HUES6 (cell line): ENCODE results near the gene BCL11B.

ENCODE experiments used
- H3K27ac ChIP-seq: 2 replicates; pipeline ENCODE4 v1.7.0; 2013; ENCODE audit warnings: low read depth, mild to moderate bottlenecking, low read length, inconsistent platforms
- H3K27me3 ChIP-seq: 2 replicates; pipeline ENCODE4 v1.6.1; 2013; ENCODE audit warnings: low read length; ENCODE audit not compliant: control insufficient read depth, insufficient read depth
- H3K36me3 ChIP-seq: 2 replicates; pipeline ENCODE4 v1.6.1; 2013; ENCODE audit warnings: low read length; ENCODE audit not compliant: control insufficient read depth, insufficient read depth
- H3K4me1 ChIP-seq: 2 replicates; pipeline ENCODE4 v1.6.1; 2013; ENCODE audit warnings: low read length; ENCODE audit not compliant: control insufficient read depth, insufficient read depth
- H3K4me3 ChIP-seq: 2 replicates; pipeline ENCODE4 v1.5.1; 2013; ENCODE audit warnings: low read depth, low read length
- H3K9ac ChIP-seq: one replicate; pipeline ENCODE4 v1.6.1; 2013; ENCODE audit warnings: mild to moderate bottlenecking, low read length
- H3K9me3 ChIP-seq: 2 replicates; pipeline ENCODE4 v1.6.1; 2013; ENCODE audit warnings: low read depth, low read length; ENCODE audit not compliant: control insufficient read depth, insufficient read depth

BCL11B gene

DNA sequence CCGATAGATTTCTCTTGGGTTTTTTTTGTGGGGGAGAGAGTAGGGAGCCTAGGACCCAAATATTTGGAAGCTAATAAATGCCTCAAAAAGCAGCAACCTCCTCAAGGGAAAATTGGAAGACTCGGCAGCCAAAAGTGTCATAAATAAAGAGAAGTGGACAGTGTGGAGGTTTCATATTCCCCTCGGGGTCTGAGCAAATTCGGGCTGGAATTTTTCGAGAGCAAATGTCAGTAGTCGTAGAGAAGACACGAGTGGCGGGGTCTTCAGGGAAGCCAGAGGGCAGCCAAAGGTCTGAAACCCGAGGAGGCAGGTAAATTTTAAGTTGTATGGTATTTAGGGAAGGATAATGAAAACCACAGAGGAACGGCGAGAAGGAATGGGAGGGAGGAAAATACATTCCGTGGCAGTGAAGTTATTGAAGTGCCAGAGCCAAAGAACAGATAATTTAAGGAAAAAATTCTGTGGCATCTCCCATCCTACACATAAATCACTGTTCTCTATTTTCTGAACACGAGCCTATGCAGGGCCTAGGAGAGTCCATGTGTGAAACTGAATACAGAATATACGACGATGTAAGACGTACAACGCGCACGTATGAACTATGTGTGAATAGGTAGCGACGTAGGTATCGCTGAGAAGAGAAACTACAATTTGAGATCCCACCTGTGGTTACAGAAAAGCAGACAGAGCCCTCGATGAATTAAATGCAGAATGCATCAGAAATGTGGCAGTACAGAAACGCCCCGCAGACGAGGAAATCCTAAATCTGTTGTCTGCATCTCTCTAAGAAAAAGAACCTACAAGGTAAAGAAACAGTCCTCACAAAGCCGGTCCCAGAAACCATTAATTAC is 12.9 kb downstream of the BCL11B start:
- H3K4me3 ChIP-seq, result no peak overlapping the region
- H3K4me1 ChIP-seq, result peaks cover 68% of the 10 kb centered on the region
- H3K36me3 ChIP-seq, result no peaks in the 10 kb centered on the region
- H3K27ac ChIP-seq, result no peak overlapping the region
- no peak overlapping the region for H3K9ac ChIP-seq
- H3K9me3 ChIP-seq, result no peaks in the 10 kb centered on the region
- H3K27me3 ChIP-seq, result no peaks in the 10 kb centered on the region

DNA sequence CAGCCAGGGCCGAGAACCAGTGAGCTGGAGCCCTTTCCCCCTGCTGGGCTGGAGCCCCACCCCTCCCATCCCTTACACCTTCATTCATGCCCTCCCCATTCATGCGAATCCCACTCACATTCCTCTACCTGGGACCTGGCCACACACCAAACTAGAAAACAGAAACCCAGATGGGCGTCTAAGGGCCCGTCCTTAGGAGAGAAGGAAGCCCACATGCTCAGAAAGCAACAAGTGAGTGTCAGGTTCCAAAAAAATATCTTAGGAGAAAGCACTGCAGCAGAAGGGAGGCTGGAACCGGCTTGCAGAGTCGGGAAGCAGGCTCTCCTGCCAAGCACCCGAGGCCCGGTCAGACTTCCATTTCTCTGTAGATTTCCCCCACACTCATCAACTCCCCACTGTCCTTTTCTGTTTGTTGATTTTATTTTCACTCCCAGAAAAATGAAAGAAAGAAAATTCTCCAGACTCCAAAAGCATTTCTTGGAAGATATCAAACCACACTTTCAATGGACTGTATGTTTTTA is 13.6 kb downstream of the BCL11B start:
- Histone ChIP-seq H3K9ac (no peak overlapping the region), H3K9me3 (no peaks in the 10 kb centered on the region), H3K27me3 (no peaks in the 10 kb centered on the region), H3K36me3 (no peaks in the 10 kb centered on the region), H3K4me1 (peaks cover 67% of the 10 kb centered on the region), H3K4me3 (no peak overlapping the region), H3K27ac (no peak overlapping the region)

DNA sequence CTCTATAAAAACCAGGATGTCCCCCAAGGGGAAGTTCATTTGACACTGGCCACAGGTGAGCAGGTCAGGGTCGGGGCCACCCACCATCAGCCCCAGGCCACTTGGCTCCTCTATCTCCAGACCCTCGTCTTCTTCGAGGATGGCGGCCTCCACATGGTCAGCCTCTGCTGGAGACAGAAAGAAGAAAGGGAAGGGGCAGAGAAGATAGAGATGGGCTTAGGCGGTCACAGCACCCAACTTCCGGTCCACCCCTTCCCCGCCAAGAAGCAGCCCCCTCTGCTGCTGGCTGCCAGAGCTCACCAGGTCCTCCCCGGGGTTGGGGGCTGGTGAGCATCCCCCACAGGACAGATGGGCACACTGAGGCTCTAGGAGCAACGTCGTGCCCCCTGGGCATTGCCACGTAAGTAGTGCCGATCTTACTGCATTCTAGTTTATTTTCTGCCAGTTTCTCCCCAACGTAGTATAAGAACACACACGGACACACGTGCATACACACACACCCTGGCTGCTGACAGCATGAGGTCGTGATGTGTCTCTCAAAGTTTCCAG is 14.2 kb downstream of the BCL11B start:
- H3K27ac ChIP-seq, result no peak overlapping the region
- H3K9me3 ChIP-seq, result no peaks in the 10 kb centered on the region
- H3K9ac ChIP-seq, result no peak overlapping the region
- no peaks in the 10 kb centered on the region for H3K27me3 ChIP-seq
- no peak overlapping the region for H3K4me3 ChIP-seq
- H3K36me3 ChIP-seq, result no peaks in the 10 kb centered on the region
- H3K4me1 ChIP-seq, result peaks cover 67% of the 10 kb centered on the region

DNA sequence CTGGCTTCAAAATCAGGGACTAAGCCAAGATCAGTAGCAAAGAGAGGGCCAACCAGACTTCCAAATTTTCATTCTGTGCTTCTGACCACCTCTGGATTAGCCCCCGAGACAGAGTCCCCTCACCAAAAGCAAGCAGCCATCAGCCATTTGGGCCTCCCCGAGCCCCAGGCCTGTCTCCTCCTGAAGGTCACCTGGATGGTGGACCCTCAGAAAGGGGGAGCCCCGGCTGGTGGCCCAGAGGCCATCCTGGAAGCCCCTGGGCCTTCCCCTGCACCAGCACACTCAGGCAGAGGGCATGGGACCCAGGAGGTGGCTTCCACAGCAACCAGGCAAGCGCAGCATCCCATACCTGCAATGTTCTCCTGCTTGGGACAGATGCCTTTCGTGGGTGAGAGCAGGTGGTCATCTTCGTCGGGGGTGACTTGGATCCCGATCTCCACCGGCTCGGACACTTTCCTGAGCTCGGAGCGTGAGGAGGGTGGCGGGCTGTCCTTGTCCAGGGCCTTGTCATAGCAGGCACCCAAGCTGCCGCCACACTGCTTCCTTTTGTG is 14.8 kb downstream of the BCL11B start:
- Histone ChIP-seq H3K9ac (no peak overlapping the region), H3K36me3 (no peaks in the 10 kb centered on the region), H3K27ac (no peak overlapping the region), H3K4me3 (no peak overlapping the region), H3K4me1 (peaks cover 65% of the 10 kb centered on the region), H3K9me3 (no peaks in the 10 kb centered on the region), H3K27me3 (no peaks in the 10 kb centered on the region)

DNA sequence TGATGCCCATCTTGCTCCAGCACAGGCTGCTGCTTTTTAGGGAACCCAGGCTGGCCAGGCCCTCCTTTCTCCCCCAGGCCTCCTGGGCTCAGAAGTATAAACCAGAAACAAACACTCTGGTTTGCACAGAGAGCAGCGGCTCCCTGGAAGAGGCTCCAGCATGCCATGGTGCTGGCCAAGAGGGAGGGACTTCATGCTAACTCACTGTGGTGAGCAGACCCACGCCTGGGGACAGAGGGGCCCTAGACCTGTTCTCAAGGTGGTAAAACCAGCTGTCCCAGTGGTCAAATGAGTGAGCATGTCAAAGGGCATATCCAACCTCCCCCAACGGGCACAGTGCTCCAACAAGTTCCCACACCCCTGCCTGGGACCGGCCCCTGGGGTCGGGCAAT is 15.5 kb downstream of the BCL11B start:
- no peak overlapping the region for H3K27ac ChIP-seq
- H3K36me3 ChIP-seq, result no peaks in the 10 kb centered on the region
- H3K9ac ChIP-seq, result no peak overlapping the region
- H3K27me3 ChIP-seq, result no peaks in the 10 kb centered on the region
- H3K9me3 ChIP-seq, result no peaks in the 10 kb centered on the region
- no peak overlapping the region for H3K4me3 ChIP-seq
- H3K4me1 ChIP-seq, result peaks cover 58% of the 10 kb centered on the region

DNA sequence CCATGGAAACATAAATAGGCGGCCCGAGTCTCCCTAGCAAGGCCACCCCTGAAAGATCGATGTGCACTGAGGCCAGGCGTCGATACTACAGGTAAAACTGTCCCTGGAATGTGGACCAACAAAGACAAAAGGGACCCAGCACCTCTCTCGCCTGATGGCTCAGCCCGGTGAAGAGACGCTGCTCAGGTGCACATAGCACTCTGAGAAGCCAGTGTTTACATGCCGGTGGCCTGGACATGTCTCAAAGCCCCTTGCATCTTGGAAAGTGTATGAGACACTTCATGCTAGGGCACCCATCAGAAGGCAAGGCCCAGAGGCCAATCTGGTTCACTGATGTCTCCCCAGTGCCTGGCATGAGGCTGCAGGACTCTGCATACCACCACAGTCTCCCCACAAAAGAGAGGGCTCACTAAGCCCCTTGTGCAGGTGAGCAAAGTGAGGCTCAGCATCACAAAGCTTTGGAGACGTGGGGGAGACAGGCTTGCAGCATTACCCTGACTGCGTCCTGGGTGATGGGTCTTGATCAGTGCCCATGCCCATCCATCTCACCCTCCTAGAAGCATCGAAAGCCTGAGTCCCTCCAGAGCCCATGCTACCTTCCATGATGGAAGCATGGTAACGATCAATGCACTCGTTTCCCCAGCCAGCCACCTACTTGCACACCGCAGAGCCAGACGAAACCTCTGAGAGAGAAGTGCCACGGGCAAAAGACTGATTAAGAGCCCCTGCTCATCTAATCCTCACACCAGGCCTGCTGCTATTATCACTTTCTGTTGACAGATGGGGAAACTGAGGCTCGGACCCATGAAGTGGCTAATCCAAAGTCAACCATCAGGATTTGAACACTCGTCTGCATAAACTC is 16.1 kb downstream of the BCL11B start:
- H3K9ac ChIP-seq, result no peak overlapping the region
- H3K36me3 ChIP-seq, result no peaks in the 10 kb centered on the region
- H3K27me3 ChIP-seq, result no peaks in the 10 kb centered on the region
- no peak overlapping the region for H3K27ac ChIP-seq
- no peak overlapping the region for H3K4me3 ChIP-seq
- no peaks in the 10 kb centered on the region for H3K9me3 ChIP-seq
- peaks cover 52% of the 10 kb centered on the region for H3K4me1 ChIP-seq

DNA sequence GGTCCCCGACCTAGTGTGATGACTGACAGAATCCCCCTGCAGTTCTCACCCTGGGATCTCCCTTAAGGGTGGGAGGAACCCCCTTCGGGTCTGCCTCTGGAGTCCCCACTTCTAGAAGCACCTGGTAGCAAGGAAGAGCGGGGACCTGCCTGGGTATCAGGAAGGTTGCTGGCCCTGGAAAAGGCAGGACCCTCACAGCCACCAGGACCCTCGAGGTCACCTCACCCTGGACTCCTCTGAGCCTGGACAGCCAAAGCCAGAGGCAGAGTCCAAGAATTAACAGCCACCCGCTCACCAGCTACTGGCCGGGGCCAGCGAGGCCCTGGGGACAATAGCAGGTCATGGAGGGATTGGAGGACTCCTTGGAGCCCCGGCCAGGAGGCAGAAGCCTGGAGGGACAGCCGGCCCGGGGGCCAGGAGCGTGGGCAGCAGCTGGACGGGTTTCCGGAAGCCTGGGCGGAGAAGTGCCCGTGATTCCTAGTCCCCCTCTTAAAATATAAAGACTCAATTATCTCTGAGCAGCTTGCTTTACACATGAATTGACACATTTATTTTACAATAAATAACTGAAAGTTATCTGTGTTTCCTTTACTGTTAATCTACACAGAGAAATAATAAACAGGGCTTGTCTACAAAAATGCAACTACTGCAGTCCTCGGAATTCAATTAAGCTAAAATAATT is 17.5 kb downstream of the BCL11B start:
- no peaks in the 10 kb centered on the region for H3K9me3 ChIP-seq
- no peaks in the 10 kb centered on the region for H3K27me3 ChIP-seq
- no peak overlapping the region for H3K9ac ChIP-seq
- no peaks in the 10 kb centered on the region for H3K36me3 ChIP-seq
- H3K4me1 ChIP-seq, result peaks cover 39% of the 10 kb centered on the region
- no peak overlapping the region for H3K27ac ChIP-seq
- no peak overlapping the region for H3K4me3 ChIP-seq

DNA sequence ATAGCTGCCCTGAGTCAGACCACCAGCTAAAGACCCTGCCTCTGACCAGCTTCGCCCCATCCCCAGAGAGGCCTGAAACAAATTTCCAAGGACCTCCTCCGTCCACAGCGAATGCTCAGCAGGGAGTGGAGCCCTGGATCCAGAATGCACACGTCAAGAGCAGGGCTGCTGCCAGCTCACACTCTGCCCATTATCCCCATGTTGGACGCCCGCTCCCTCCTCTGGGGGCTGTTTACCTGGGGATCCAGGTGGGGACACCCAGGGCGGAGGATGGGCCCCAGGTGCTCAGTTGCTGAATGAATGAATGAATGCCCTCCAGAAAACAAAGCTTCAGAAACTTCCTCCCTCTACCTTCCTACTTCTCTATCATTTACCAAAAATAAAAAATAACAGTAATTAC is 18.1 kb downstream of the BCL11B start:
- Histone ChIP-seq H3K9me3 (no peaks in the 10 kb centered on the region), H3K27me3 (no peaks in the 10 kb centered on the region), H3K36me3 (no peaks in the 10 kb centered on the region)

DNA sequence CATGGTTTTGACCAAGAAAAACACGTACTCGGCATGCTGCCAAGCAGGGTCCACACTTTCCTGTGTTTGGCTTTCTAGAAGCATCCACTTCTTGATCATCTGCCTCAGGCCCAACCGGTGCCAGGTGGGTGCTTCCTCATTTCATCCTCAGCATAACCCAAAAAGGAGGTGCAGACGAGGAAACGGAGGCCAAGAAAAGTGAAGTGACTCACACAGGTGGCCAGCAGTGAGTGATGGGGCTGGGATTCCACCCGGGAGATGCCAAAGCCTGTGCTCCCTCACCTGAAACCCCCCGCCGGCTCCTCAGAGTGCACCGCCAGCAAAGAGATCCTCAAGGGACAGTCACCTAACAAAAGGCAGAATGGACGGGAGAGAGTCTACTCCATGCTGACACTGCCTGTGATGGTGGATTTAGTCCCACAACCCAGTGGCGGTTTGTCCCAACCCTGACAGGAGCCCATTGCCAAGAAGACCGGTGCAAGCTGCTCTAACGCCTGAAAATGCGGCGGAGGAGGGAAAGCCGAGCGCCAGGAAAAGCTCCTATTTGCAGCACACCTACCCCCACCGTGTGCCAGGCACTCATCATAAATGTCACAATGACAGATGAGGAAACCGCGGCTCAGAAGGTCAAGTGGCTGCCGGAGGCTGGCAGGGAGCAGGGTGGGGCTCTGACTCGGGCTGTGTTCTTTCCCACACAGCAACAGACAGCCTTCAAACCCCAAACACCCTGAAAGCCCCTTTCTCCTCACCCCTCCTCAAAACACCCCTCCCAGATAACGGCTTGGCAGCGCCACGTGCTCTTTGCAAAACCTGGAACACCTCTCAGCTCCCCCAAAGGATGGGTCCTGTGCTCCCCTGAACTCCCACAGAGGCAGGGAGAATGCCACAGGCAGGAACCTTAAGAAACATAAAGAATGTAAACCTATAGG is 18.8 kb downstream of the BCL11B start:
- Histone ChIP-seq H3K36me3 (no peaks in the 10 kb centered on the region), H3K27me3 (peaks cover 2% of the 10 kb centered on the region; the same call in 1 of the 2 replicates), H3K4me3 (no peak overlapping the region), H3K9me3 (no peaks in the 10 kb centered on the region), H3K4me1 (peaks cover 34% of the 10 kb centered on the region), H3K9ac (no peak overlapping the region), H3K27ac (no peak overlapping the region)

More for the DNA sequence above, 18.1 kb downstream of the BCL11B start:
- no peak overlapping the region for H3K27ac ChIP-seq
- H3K4me1 ChIP-seq, result peaks cover 34% of the 10 kb centered on the region
- no peak overlapping the region for H3K4me3 ChIP-seq
- no peak overlapping the region for H3K9ac ChIP-seq
